GM19238 (cell line): ENCODE data around the gene MRTFB.
"Not testable (repeated sequence)": the region's sequence is repeated elsewhere in the genome, so short reads cannot be mapped to it uniquely, and the experiment has no call there.

Source experiments
- DNase-seq: peaks from one replicate; pipeline ENCODE4 v3.0.0; 2011; ENCODE audit warnings: low spot score; ENCODE audit not compliant: insufficient read length

Gene MRTFB

DNA sequence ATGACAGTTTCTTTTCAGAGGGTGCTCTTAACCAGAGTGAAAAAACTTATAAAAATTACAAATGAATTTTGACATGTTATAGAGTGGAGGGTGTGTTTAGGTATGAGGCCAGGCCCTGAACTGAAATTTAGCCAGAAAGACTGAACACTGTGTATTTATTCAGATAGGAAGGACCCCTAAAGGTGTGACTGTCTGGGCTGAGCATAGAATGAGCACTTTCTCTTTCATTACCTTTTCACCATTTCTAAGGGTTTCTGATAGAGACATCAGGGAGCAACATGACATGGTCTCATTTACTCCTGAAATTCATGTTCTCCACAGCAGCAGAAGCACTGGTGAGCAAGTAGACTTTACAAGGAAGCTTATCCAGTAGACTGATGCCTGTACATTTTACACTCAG is 32.9 kb downstream of the MRTFB start:
- no peak for DNase-seq

GRCh38 chr16:14105760-14106375 is 34.7 kb downstream of the MRTFB start:
- DNase-seq = no peak

GRCh38 chr16:14106457-14106856 is 35.3 kb downstream of the MRTFB start:
- no peak for DNase-seq

DNA sequence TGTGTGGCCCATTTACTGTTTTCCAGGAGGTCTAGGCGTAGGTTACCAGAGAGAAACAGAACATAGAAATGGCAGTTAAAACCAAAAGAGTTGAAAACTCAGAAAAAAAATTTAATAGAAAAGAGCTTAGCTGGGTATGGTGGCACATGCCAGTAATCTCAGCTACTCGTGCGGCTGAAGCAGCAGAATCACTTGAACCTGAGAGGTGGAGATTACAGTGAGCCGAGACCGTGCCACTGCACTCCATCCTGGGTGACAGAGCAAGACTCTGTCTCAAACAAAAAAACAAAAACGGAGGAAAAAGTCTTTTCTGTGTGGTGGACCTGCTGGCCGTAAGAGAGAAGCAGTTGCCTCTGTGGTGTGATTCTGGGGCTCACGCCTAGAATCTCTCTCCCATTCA is 35.8 kb downstream of the MRTFB start:
- DNase-seq = no peak

- DNase-seq = no peak
Observed at GRCh38 chr16:14109077-14109775, 38.1 kb downstream of the MRTFB start.

GRCh38 chr16:14109782-14110727 is 38.9 kb downstream of the MRTFB start:
- no peak for DNase-seq

GRCh38 chr16:14110728-14111251 is 39.7 kb downstream of the MRTFB start:
- DNase-seq = no peak

- DNase-seq = no peak
Observed at GRCh38 chr16:14111713-14112538, 40.8 kb downstream of the MRTFB start.

DNA sequence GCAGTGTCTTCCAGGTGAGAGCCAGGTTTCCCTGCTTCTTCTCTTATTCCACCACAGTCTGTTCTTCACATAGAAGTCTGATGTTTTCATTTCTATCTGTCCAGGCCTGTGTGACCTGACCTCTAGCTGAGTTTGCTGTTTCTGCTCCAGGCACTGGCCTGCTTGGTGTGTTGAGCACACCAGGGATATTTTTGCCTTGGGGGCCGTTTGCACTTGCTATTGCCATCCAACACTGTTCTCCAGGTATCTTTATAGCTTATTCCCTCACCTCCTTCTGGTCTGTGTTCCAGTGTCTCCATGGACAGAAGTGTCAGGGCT is 41.4 kb downstream of the MRTFB start:
- DNase-seq = no peak

- no peak for DNase-seq
Observed at GRCh38 chr16:14113344-14113743, 42.2 kb downstream of the MRTFB start.

- DNase-seq = no peak
Observed at GRCh38 chr16:14117051-14117450, 45.9 kb downstream of the MRTFB start.

DNA sequence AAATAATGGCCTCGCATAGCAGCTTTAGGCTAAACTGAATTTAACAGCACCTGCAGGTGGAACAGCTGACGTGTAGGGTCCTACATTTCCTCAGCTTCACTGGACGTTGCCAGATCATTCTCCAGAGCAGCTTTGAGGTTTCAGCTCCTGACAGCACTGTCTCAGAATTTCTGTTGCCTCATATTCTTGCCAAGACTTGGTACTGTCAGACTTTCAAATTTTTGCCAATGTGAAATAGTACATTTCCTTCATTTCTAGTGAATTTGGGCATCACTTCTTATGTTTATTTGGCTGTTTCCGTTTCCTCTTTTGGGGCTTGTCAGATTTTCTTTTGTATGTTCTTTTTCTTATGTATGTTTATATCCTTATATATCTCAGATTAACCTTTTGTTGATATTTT is 48.7 kb downstream of the MRTFB start:
- no peak for DNase-seq

DNA sequence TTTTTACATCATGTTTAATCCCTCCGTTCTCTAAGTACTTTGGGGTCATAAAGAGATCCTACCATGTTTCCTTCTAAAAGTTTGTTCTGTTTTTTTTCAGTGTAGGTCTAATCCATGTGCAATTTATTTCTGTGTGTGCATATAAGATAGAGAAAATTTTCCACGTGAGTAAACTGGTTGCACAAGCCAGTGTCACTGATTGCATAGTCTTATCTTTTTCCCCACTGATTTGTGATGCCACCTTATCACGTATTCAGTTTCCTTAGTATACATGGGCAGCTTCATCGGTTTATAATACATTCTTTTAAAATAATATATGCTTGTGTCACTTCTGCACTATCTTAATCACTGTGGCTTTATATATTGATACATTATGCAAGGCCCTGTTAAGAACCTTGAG is 49.2 kb downstream of the MRTFB start:
- DNase-seq = no peak

DNA sequence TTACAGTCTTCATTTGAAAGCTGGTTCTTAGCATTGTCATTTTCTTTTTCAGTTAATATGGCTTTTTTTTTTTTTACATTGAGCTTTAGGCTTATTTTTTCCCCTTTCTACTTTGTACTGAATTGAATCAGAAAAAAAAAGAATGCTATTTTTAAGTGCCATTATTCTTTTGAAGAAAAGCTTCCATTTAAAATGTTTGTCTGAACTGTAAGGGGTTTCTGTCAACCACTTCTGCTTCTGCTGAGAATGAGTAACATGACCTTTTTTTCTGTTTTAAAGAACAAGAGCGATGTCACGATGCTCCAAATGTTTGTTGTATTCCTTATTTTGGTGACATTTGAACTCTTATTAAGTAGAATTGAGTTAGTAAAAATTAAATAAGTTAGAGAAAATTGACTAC is 50.0 kb downstream of the MRTFB start:
- DNase-seq = no peak

DNA sequence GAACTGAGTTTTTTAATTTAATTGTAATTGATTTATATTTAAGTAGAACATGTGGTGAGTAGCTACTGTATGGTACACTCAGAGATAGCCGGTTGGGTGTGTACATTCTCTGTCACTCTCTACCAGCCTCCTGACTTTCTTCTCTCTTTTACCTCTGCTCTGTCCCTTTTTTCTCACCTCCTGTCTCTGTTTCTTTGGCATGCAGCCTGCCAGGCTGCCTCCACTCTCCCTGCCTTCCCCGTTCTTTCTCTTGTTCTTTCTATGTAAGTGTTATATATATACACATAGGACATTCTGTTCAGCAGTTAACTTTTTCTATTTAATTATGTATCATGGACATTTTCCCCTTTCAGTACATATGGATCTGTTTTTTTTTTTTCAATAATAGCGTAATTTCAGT is 50.8 kb downstream of the MRTFB start:
- no peak for DNase-seq

DNA sequence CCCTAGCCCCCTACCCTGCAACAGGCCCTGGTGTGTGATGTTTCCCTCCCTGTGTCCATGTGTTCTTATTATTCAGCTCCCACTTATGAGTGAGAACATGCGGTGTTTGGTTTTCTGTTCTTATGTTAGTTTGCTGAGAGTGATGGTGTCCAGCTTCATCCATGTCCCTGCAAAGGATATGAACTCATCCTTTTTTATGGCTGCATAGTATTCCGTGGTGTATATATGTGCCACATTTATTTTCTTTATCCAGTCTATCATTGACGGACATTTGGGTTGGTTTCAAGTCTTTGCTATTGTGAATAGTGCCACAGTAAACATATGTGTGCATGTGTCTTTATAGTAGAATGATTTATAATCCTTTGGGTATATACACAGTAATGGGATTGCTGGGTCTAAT is 51.3 kb downstream of the MRTFB start:
- not testable (repeated sequence) for DNase-seq

GRCh38 chr16:14125000-14125681 is 54.0 kb downstream of the MRTFB start:
- DNase-seq = no peak

DNA sequence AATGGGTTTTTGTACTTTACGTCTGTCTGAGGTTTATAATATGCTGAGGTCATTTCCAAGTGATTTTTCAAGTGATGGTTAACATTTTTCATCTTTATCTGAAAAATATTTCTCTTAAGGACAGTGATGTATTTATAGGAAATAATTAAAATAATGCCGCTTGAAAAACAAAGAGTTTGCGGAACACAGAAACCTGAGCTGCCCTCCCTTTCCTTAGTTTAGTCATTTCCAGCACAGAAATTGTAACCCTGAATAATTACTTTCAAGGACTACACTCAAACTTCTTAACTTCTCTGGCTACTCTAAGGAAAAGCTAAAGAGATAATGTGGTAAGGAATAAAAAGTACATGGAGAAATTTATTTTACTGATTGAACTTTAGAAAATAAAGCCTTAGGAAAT is 54.6 kb downstream of the MRTFB start:
- no peak for DNase-seq

GRCh38 chr16:14128097-14128496 is 57.0 kb downstream of the MRTFB start:
- no peak for DNase-seq

DNA sequence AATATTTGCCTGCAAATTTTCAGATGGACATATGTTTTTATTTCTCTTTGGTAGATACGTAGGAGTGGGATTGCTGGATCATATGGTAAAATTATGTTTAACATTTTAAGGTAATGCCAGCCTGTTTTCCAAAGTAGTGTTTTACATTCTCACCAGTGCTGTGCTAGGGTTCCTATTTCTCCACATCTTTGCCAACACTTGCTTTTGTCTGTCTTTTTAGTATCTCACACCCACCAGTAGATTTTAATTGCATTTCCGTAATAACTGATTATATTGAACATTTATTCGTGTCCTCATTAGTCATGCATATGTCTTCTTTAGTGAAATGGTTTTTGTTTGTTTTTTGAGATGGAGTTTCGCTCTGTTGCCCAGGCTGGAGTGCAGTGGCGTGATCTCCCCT is 58.4 kb downstream of the MRTFB start:
- DNase-seq = no peak
